Fibroblast of mammary gland (primary cell): ENCODE data around the gene ATP6V1A.
A peak's percentile ranks its signal among the peaks of the same experiment; 100 is the strongest.

ENCODE experiments used
- DNase-seq: peaks from one replicate; pipeline ENCODE4 v3.0.0-alpha.2; 2010; ENCODE audit warnings: low read depth
- H3K4me3 ChIP-seq: 2 replicates; pipeline ENCODE4 v1.5.1; 2011; ENCODE audit warnings: low read depth, mild to moderate bottlenecking, low read length, moderate library complexity; ENCODE audit not compliant: control insufficient read depth
- TF ChIP-seq, protein P1 (sequence below): conservative IDR thresholded peaks from 2 replicates; pipeline ENCODE4 v1.5.1; 2011; ENCODE audit warnings: low read depth, low read length, inconsistent platforms; ENCODE audit not compliant: control insufficient read depth, insufficient read depth

The ATP6V1A gene

DNA sequence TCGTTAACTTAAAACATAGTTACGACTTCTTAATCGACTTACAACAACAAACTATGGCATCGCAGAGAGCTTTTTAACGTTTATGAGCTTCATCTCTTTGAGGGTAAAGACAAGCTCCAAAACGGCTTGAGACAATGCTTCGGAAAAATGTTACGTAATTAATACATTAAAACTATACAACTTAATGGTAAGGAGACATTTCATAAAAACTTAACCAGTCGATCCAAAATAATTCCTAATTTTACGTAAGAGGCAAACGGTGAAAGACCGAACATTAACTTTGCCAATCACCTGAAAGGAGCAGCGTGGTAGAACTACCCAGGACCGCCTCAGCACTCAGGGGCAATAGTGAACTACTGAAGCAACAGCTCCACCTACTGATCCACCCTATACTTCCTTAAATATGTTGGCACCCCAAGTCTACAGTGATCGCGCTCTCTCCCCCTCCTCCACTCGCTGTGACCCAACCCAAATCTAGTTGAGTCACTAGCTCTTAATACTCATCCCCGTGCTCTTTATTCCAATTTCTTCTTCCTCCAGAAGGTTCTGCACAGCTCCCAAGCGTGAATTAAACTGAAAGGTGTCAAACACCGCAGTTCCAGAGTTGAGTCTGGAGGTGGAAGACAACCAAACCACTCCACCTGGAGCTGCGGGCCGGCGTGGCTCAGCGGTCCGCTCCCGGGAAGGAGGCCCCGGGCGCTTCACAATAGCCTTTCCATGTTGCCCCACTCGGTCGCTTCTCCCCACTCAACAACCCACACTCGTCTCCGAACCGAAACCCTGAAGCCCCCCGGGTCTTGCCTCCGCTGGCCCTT lies 1.7 kb upstream of the ATP6V1A start:
- peak; percentile 96 for DNase-seq
- TF ChIP-seq, protein P1, sequence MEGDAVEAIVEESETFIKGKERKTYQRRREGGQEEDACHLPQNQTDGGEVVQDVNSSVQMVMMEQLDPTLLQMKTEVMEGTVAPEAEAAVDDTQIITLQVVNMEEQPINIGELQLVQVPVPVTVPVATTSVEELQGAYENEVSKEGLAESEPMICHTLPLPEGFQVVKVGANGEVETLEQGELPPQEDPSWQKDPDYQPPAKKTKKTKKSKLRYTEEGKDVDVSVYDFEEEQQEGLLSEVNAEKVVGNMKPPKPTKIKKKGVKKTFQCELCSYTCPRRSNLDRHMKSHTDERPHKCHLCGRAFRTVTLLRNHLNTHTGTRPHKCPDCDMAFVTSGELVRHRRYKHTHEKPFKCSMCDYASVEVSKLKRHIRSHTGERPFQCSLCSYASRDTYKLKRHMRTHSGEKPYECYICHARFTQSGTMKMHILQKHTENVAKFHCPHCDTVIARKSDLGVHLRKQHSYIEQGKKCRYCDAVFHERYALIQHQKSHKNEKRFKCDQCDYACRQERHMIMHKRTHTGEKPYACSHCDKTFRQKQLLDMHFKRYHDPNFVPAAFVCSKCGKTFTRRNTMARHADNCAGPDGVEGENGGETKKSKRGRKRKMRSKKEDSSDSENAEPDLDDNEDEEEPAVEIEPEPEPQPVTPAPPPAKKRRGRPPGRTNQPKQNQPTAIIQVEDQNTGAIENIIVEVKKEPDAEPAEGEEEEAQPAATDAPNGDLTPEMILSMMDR: peak; percentile 68
- peak overlapping the region; percentile 92 for H3K4me3 ChIP-seq

DNA sequence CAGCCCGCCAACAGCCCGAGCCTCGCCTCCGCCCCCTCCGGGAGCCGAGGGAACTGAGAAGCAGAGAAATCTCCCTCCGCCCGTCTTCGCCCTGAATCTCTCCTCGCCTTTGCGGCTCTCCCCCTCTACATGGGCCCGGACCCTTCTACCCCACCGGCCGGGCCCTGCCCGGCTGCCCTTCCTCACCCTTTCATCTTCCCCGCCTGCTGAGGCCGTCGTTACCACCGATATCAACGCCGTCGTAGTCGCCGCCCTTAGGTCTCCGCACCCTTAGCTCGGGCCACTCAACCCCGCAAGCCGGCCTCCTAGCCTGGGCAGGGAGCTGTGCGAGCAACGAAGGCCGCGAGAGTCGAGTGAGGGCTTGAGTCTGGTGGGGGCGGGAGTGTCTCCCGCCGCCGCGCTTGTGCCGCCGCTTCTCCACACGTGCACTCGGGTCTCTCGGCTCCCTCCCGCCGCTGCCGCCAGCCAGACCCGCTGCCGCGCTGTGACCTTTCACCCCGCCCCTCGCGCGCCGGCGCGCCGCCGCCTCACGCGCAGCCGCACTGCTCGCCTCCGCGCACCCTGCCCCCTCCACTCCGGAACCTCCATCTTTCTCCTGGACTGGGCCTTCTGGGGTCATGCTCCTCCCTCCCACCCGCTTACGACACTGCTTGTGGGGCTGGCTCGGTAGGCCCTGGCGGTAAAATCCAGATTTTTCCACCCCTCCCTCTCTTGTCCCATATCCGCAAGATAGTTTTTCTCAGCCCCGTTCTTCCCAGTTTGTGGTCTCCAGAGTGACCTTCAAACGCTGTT lies 883 bp upstream of the ATP6V1A start, which contains the start of gene NAA50:
Gene NAA50 (minus strand): TSS at position 494 of the 792 bp plus-strand sequence. CDS start 300 bp downstream, at position 194.
- TF ChIP-seq, protein P1: peak; percentile 23
- DNase-seq: peak; percentile 93
- H3K4me3 ChIP-seq: peak within 1 kb of the TSS; percentile 99

DNA sequence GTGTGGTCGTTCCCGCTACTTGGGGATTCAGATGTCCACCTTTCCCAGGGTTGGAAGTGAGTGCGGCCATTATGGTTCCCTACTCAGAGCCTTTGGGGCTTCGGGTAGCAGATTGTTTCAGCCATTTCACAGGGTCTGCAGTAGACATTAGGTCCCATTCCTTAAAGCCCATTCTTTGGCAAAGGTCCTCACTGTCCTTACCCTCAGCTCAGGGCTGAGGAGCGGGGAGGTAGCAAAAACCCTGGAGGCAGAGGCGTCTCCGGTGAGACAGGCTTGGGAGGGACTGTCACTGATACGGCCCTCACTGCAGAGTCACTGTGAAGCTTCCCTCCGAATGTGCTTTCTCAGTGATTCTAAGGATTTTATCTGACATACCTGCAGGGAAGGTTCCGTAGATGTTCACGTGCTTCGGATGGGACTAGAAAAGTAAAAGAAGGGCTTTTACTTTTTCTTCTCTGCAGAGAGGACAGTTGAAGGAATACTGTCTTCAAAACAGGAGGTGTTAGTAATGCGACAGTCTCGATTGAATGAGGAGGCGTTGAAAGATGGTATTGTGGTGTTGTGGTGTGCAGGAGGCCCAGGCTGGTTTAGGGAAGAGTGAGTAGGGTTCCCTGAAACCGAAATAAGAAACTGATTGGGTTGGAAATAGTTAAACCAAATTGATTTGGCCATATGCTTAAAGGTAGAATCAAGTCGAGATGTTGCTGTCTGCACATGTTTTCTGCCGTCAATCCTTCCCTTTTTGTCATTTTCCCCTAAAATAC lies 630 bp downstream of the ATP6V1A start:
- peak; percentile 26 for DNase-seq
- TF ChIP-seq, protein P1: no peak
- peak overlapping the region; percentile 99 for H3K4me3 ChIP-seq

DNA sequence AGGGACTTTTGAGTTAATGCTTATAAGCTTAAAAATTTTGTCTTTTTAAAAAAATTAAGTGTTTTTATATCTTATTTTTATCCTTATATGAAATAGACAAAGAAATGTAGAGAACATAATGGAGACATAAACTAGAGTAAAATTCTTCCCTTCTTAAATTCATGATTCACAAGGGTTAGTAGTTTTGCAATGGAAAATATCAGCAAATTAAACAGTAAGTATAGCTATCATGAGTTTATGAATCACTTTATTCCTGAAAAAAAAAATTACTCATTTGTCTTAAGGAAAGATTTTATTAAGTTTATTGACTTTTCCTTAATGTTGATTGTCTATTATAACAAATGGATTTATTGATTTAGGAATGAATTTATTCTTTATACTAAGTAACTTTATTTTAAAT lies 4.3 kb downstream of the ATP6V1A start:
- TF ChIP-seq, protein P1: no peak
- no peak overlapping the region for H3K4me3 ChIP-seq
- peak; percentile 47 for DNase-seq

DNA sequence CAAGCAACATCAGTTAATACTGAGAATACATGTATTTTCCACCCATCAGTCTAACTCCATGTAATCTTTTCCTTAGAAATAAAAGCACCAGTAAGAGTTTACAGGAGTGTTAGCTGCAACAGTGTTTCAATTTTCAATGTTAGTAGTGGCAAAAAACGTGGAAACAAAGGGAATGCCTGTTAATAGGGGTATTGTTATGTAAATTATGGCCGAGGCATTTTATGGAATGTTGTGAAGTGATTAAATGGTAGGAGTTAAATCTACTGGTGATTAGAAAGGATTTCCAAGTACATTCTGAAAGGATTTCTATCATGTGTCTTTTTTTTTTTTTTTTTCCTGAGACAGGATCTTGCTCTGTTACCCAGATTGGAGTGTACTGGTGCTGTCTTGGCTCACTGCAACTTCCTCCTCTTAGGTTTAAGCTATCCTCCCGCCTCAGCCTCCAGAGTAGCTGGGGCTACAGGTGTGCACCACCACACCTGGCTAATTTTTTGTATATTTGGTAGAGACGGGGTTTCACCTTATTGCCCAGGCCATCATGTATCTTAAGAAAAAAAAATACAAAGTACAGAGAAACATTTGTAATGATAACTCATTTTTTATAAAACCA lies 6.6 kb downstream of the ATP6V1A start:
- no peak overlapping the region for H3K4me3 ChIP-seq
- TF ChIP-seq, protein P1: no peak
- no peak for DNase-seq

DNA sequence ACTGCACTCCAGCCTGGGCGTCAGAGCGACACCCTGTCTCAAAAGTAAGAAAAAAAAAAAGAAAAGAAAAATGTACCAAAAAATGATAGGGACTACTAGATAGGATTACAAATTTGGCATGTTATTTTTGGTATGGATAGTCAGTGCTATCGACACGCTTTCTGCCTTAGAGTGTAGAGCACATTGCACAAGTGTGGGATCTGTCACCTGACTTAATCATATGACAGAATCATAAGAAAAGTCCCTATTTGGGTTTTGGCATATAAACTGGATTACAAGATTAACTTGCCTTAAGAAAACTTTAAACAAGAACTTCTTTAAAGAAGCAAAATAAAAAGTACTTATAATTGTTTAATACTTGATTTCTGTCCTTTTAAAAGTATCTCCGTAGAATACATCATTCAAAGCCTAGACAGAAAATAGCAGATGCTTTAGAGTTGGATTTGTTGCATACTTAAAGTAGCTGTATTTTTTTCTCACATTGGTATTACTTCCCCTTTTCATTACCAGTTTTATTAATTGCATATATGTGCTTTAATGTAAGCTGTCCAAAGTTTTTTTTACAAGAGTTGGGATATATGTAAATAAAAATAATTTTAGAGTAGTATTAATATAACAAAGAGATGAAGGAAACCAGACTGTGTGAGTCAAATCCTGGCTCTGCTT lies 7.8 kb downstream of the ATP6V1A start:
- TF ChIP-seq, protein P1: no peak
- no peak overlapping the region for H3K4me3 ChIP-seq
- peak; percentile 26 for DNase-seq
